Thyroid gland (tissue), 4 donors: Measurements from ENCODE around the gene ACACB. TPM values are rescaled to one million over a fixed set of nuclear protein-coding genes. Genes with fewer than 3 reads are reported as not detected.

ENCODE experiments used
- DNase-seq, 2 donors: peaks; one replicate each; pipeline ENCODE4 v3.0.0-alpha.2; 2019
- H3K27ac ChIP-seq, 3 donors: fragments of 200-600 bp; sonication (generic); 1 replicate in 2 of 3; 2 replicates in 1 of 3; pipeline ENCODE4 v1.5.1; 2016 to 2019; ENCODE audit warnings: mild to moderate bottlenecking in 1 of 3, moderate library complexity in 1 of 3
- H3K27me3 ChIP-seq: fragments of 200-600 bp; sonication (generic); one replicate; pipeline ENCODE4 v1.5.1; 2019
- H3K36me3 ChIP-seq, 2 donors: fragments of 200-600 bp; sonication (generic); one replicate each; pipeline ENCODE4 v1.5.1; 2016 to 2019
- H3K4me1 ChIP-seq, 2 donors: fragments of 200-600 bp; sonication (generic); one replicate each; pipeline ENCODE4 v1.5.1; 2017 to 2019
- H3K4me3 ChIP-seq, 3 donors: fragments of 200-600 bp; sonication (generic); replicated peaks in 1 of 3; 1 replicate in 2 of 3; 2 replicates in 1 of 3; pipeline ENCODE4 v1.5.1; 2016; ENCODE audit warnings: mild to moderate bottlenecking in 1 of 3
- H3K9me3 ChIP-seq: fragments of 200-600 bp; sonication (generic); one replicate; pipeline ENCODE4 v1.5.1; 2017
- CTCF ChIP-seq, 6 experiments: fragments of 200-600 bp in 3 of 6; fragments of 450-650 bp in 3 of 6; sonication (generic) in 3 of 6; IDR thresholded peaks; one replicate each; pipeline ENCODE4 v1.5.1; 2016 to 2019; ENCODE audit warnings: antibody characterized with exemption in 6 of 6, mild to moderate bottlenecking in 2 of 6, inconsistent platforms in 1 of 6, moderate library complexity in 1 of 6
- POLR2A ChIP-seq, 2 donors: fragments of 450-650 bp; IDR thresholded peaks; one replicate each; pipeline ENCODE4 v1.6.1; 2017; ENCODE audit warnings: antibody characterized with exemption in 2 of 2, mild to moderate bottlenecking in 2 of 2, moderate library complexity in 1 of 2
- WGBS, 2 donors: methylation state at CpG; one replicate each; pipeline ENCODE4 v1.1.5; 2017; 5-methylcytosine and 5-hydroxymethylcytosine counted together
- intact Hi-C: fragments of 100-400 bp; cut with DNase I; formaldehyde crosslinking; loops from one replicate; pipeline ENCODE4 v1.15.1; 2023
- total RNA-seq, 4 donors: library from RNA; depleted of rRNA; stranded (reverse); fragments of >200 nt; gene quantifications; one replicate each; pipeline ENCODE4 v1.2.3, GENCODE V29; 2016

Gene ACACB
- total RNA-seq, 4 donors from 2014 or later = 115 to 178 (median 140) TPM

GRCh38 chr12:109098651-109099050 lies 17.7 kb upstream of the ACACB start:
- Histone ChIP-seq H3K36me3 (peaks cover 8 to 17% of the 10 kb centered on the region in 2 donors), H3K9me3 (no peaks in the 10 kb centered on the region), H3K27ac (peak overlapping the region; percentile 19 to 81 (median 73)), H3K4me3 (peak overlapping the region; percentile 36 to 65 (median 62)), H3K27me3 (no peaks in the 10 kb centered on the region), H3K4me1 (peaks cover 14 to 21% of the 10 kb centered on the region in 2 donors)
- intact Hi-C loops = no loop called here
- TF ChIP-seq CTCF (IDR thresholded peaks at IDR 0.05) (no peak), POLR2A (IDR thresholded peaks at IDR 0.05) (no peak)
- no peak for DNase-seq
- WGBS, 2 donors = 5 to 8% methylated on average over 8 of the region's 8 CpGs

GRCh38 chr12:109099431-109100020 lies 16.9 kb upstream of the ACACB start:
- TF ChIP-seq POLR2A (IDR thresholded peaks at IDR 0.05) (no peak), CTCF (IDR thresholded peaks at IDR 0.05) (no peak)
- Histone ChIP-seq H3K4me1 (peaks cover 14 to 18% of the 10 kb centered on the region in 2 donors), H3K36me3 (peaks cover 11 to 24% of the 10 kb centered on the region in 2 donors), H3K9me3 (no peaks in the 10 kb centered on the region), H3K27ac (peak overlapping the region in 2 of 3 donors; percentile 73 to 81), H3K27me3 (no peaks in the 10 kb centered on the region), H3K4me3 (peak overlapping the region in 1 of 3 donors; percentile 62)
- 82 to 87% methylated on average over 12 of the region's 12 CpGs for WGBS, 2 donors
- DNase-seq = no peak
- intact Hi-C loops = loop anchor here (10.0 kb wide), 1 partner anchor 55 kb away; no protein-coding TSS in a partner anchor

- intact Hi-C loops = loop anchor here (10.0 kb wide), 1 partner anchor 54 kb away; no protein-coding TSS in a partner anchor
- Histone ChIP-seq H3K27ac (no peak overlapping the region), H3K9me3 (no peaks in the 10 kb centered on the region), H3K36me3 (peaks cover 19 to 35% of the 10 kb centered on the region in 2 donors), H3K4me3 (no peak overlapping the region), H3K27me3 (no peaks in the 10 kb centered on the region), H3K4me1 (peaks cover 14 to 18% of the 10 kb centered on the region in 2 donors)
- 88 to 97% methylated on average over 4 of the region's 4 CpGs for WGBS, 2 donors
- DNase-seq = no peak
- TF ChIP-seq POLR2A (IDR thresholded peaks at IDR 0.05) = no peak
- no peak for TF ChIP-seq CTCF (IDR thresholded peaks at IDR 0.05)
These were observed 15.6 kb upstream of the ACACB start for GRCh38 chr12:109100741-109101140.

- 95 to 96% methylated on average over 3 of the region's 3 CpGs for WGBS, 2 donors
- H3K27me3 ChIP-seq = no peaks in the 10 kb centered on the region
- no peak for DNase-seq
- TF ChIP-seq POLR2A (IDR thresholded peaks at IDR 0.05) (no peak), CTCF (IDR thresholded peaks at IDR 0.05) (no peak)
- H3K9me3 ChIP-seq = no peaks in the 10 kb centered on the region
- no peak overlapping the region for H3K27ac ChIP-seq
- intact Hi-C loops = loop anchor here (10.0 kb wide), 1 partner anchor 52 kb away; no protein-coding TSS in a partner anchor
- peaks cover 11 to 15% of the 10 kb centered on the region in 2 donors for H3K4me1 ChIP-seq
- H3K36me3 ChIP-seq = peaks cover 25 to 50% of the 10 kb centered on the region in 2 donors
- no peak overlapping the region for H3K4me3 ChIP-seq
These were observed 13.9 kb upstream of the ACACB start for GRCh38 chr12:109102491-109102890.

- Histone ChIP-seq H3K36me3 (peaks cover 31 to 58% of the 10 kb centered on the region in 2 donors), H3K27ac (no peak overlapping the region), H3K4me3 (no peak overlapping the region), H3K9me3 (no peaks in the 10 kb centered on the region), H3K4me1 (peaks cover 4 to 8% of the 10 kb centered on the region in 2 donors), H3K27me3 (no peaks in the 10 kb centered on the region)
- no peak for TF ChIP-seq CTCF (IDR thresholded peaks at IDR 0.05)
- TF ChIP-seq POLR2A (IDR thresholded peaks at IDR 0.05) = no peak
- 97 to 98% methylated on average over 5 of the region's 5 CpGs for WGBS, 2 donors
- intact Hi-C loops = loop anchor here (10.0 kb wide), 1 partner anchor 50 kb away; no protein-coding TSS in a partner anchor
- DNase-seq = no peak
These were observed 11.2 kb upstream of the ACACB start for GRCh38 chr12:109105176-109105575.
